GM12865 (cell line): Measurements from ENCODE around the gene KRTAP22-2.

Experiments
- DNase-seq: peaks from one replicate; pipeline ENCODE4 v3.0.0; 2010; ENCODE audit warnings: low read depth
- H3K4me3 ChIP-seq: 2 replicates; pipeline ENCODE4 v1.5.1; 2011; ENCODE audit warnings: mild to moderate bottlenecking, low read depth, low read length, control low read depth
- CTCF ChIP-seq: IDR thresholded peaks from 2 replicates; pipeline ENCODE4 v1.5.1; 2011; ENCODE audit warnings: low read length, control low read depth, low read depth, inconsistent platforms; ENCODE audit not compliant: insufficient read depth; ENCODE audit errors: missing control alignments

KRTAP22-2 gene

GRCh38 chr21:30567617-30568016 is 22.6 kb downstream of the KRTAP22-2 start:
- no peak for TF ChIP-seq CTCF
- no peak for DNase-seq
- H3K4me3 ChIP-seq: no peak overlapping the region

- no peak for TF ChIP-seq CTCF
- no peak for DNase-seq
- no peak overlapping the region for H3K4me3 ChIP-seq
These were observed 26.6 kb downstream of the KRTAP22-2 start for GRCh38 chr21:30563630-30564029.

GRCh38 chr21:30563072-30563471 is 27.1 kb downstream of the KRTAP22-2 start:
- DNase-seq: no peak
- H3K4me3 ChIP-seq: no peak overlapping the region
- no peak for TF ChIP-seq CTCF

- no peak for DNase-seq
- TF ChIP-seq CTCF: no peak
- H3K4me3 ChIP-seq: no peak overlapping the region
These were observed 28.2 kb downstream of the KRTAP22-2 start for GRCh38 chr21:30561957-30562356.

GRCh38 chr21:30561264-30561895 is 28.8 kb downstream of the KRTAP22-2 start, which contains the start of gene KRTAP19-7:
Gene KRTAP19-7 (minus strand): TSS chr21:30561314. CDS start chr21:30561289, 25 bp downstream.
- DNase-seq: no peak
- TF ChIP-seq CTCF: no peak
- H3K4me3 ChIP-seq: no peak within 1 kb of the TSS

GRCh38 chr21:30555095-30555494 is 35.1 kb downstream of the KRTAP22-2 start:
- H3K4me3 ChIP-seq: no peak overlapping the region

More at GRCh38 chr21:30555095-30555494, 35.1 kb downstream of the KRTAP22-2 start:
- no peak for TF ChIP-seq CTCF
- no peak for DNase-seq
